GM12891 (cell line): ENCODE measurements around the gene EFCAB13.

ENCODE experiments used
- POLR2A ChIP-seq: IDR thresholded peaks from 2 replicates; pipeline ENCODE4 v1.6.1; 2011; ENCODE audit warnings: low read depth, low read length, control low read depth
- POLR2AphosphoS5 ChIP-seq: IDR thresholded peaks from 2 replicates; pipeline ENCODE4 v1.6.1; 2011; ENCODE audit warnings: low read depth, low read length, control low read depth
- TAF1 ChIP-seq: IDR thresholded peaks from 2 replicates; pipeline ENCODE4 v1.6.1; 2011; ENCODE audit warnings: low read depth, low read length, control low read depth

DNA sequence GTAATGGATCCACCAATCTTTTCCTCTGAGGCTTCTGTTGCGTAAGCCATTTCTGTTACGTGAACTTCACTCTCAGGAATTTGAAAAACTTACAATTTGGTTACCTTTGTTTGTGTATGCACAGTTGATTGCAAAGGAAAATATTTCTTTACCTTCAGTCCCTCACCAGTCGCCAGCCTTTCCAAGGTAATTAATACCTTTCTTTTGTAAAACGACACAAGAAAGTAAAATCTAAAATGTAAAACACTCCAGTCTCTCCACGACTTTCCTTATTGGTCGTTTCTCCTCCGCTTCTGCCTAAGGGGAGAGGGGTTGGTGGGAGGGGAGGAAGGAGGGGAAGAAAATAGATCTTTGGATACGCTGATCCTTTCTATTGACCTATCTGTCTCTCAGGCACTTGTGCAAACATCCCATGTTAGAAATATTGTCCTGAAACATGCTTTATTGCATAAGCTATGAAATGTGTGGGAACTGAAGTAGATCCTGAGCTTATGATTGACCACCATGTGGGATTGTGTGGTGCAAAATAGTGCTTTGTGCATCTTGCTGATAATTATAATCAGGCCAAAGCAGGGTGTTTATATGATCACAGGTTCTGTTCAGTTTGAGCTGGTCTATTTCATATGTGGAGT, 32.4 kb upstream of the EFCAB13 start:
- TF ChIP-seq POLR2A (no peak), POLR2AphosphoS5 (no peak), TAF1 (no peak)
